ENCODE results near the gene FGF18. TPM values are rescaled to one million over a fixed set of nuclear protein-coding genes. Genes with fewer than 3 reads are reported as not detected.

Gene FGF18
- total and polyA plus RNA-seq, 4 donors: 0.08 TPM; not detected in 3

GRCh38 chr5:171447226-171447625 is 27.8 kb downstream of the FGF18 start:
- TF ChIP-seq YY1 (IDR thresholded peaks at IDR 0.05) (no peak), SP1 (IDR thresholded peaks at IDR 0.05) (no peak), TAF1 (conservative IDR thresholded peaks at IDR 0.05) (no peak), HNF4G (IDR thresholded peaks at IDR 0.05) (no peak), RAD21 (IDR thresholded peaks at IDR 0.05) (no peak), JUND (IDR thresholded peaks at IDR 0.05) (no peak), HNF4A (conservative IDR thresholded peaks at IDR 0.05) (no peak), NR2F2 (IDR thresholded peaks at IDR 0.05) (no peak), RXRA (IDR thresholded peaks at IDR 0.05) (no peak), MAX (IDR thresholded peaks at IDR 0.05) (no peak), CTCF (IDR thresholded peaks at IDR 0.05; ENCODE audit: low read depth, low read length, missing input control) (no peak), REST (IDR thresholded peaks at IDR 0.05) (no peak), FOXA1 (IDR thresholded peaks at IDR 0.05) (no peak), GABPA (IDR thresholded peaks at IDR 0.05 in 1 of 2, conservative IDR thresholded peaks at IDR 0.05 in 1 of 2) (no peak), EGR1 (IDR thresholded peaks at IDR 0.05; ENCODE audit: low read depth in 2 of 2) (no peak), FOXA2 (IDR thresholded peaks at IDR 0.05) (no peak)
- TF ChIP-seq, protein P1, sequence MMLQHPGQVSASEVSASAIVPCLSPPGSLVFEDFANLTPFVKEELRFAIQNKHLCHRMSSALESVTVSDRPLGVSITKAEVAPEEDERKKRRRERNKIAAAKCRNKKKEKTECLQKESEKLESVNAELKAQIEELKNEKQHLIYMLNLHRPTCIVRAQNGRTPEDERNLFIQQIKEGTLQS (IDR thresholded peaks at IDR 0.05): no peak
- TF ChIP-seq, protein P2, sequence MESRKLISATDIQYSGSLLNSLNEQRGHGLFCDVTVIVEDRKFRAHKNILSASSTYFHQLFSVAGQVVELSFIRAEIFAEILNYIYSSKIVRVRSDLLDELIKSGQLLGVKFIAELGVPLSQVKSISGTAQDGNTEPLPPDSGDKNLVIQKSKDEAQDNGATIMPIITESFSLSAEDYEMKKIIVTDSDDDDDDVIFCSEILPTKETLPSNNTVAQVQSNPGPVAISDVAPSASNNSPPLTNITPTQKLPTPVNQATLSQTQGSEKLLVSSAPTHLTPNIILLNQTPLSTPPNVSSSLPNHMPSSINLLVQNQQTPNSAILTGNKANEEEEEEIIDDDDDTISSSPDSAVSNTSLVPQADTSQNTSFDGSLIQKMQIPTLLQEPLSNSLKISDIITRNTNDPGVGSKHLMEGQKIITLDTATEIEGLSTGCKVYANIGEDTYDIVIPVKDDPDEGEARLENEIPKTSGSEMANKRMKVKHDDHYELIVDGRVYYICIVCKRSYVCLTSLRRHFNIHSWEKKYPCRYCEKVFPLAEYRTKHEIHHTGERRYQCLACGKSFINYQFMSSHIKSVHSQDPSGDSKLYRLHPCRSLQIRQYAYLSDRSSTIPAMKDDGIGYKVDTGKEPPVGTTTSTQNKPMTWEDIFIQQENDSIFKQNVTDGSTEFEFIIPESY (IDR thresholded peaks at IDR 0.05): no peak
- Histone ChIP-seq H3K27me3 (ENCODE audit: control insufficient read depth in 4 of 4, insufficient read depth in 4 of 4, low read length in 3 of 4) (peaks cover 0 to 2% (median 0%) of the 10 kb centered on the region in 4 donors), H3K9me3 (ENCODE audit: control insufficient read depth in 4 of 4, low read length in 3 of 4) (no peaks in the 10 kb centered on the region), H3K27ac (ENCODE audit: low read depth in 1 of 2, low read length in 2 of 2) (no peak overlapping the region), H3K4me1 (ENCODE audit: control insufficient read depth in 4 of 4, insufficient read depth in 4 of 4, low read length in 3 of 4) (peaks cover 0 to 3% (median 0%) of the 10 kb centered on the region in 4 donors), H3K9ac (ENCODE audit: low read depth in 1 of 2, low read length in 2 of 2) (no peak overlapping the region), H3K36me3 (ENCODE audit: control insufficient read depth in 4 of 4, insufficient read depth in 3 of 4, low read depth in 1 of 4, low read length in 3 of 4) (no peaks in the 10 kb centered on the region), H3K4me3 (ENCODE audit: low read depth in 1 of 3, low read length in 3 of 3) (no peak overlapping the region)
- 93% methylated on average over 5 of the region's 5 CpGs for WGBS
- no peak for DNase-seq (ENCODE audit: low spot score)
